HepG2 (cell line): ENCODE results near the gene AP2A2. TPM values are rescaled to one million over a fixed set of nuclear protein-coding genes. Genes with fewer than 3 reads are reported as not detected.

ENCODE experiments used
- ATAC-seq: fragments of 200-7000 bp; cut with Tn5 transposase; 3 replicates; pipeline ENCODE4 v1.9.1; 2020; ENCODE audit warnings: mild to moderate bottlenecking, moderate library complexity
- BruUV-seq: library from RNA; stranded (reverse); fragments of 400-500 nt; replicated peaks from 2 replicates; lab custom pipeline; 2021; lab: Mats Ljungman, UMichigan
- CTCF ChIA-PET: fragments of 300-600 bp; formaldehyde crosslinking; extraction: SDS; loops from one replicate; lab custom pipeline; 2021; ENCODE audit warnings: low total read pairs, inconsistent platforms, low intra/inter-chr PET ratio; lab: Yijun Ruan, JAX
- POLR2A ChIA-PET: fragments of 350-600 bp; sonication (Branson Sonifier 250); formaldehyde crosslinking; loops from one replicate; lab custom pipeline; 2020; ENCODE audit warnings: antibody characterized with exemption, inconsistent platforms; lab: Yijun Ruan, JAX
- DNase-seq: peaks from one replicate; pipeline ENCODE4 v3.0.0-alpha.2; 2015; ENCODE audit warnings: low spot score
- FAIRE-seq: peaks from 3 replicates; lab custom pipeline; 2011; peaks lifted over from hg19 to GRCh38; lab: Jason Lieb, UNC
- H2AFZ ChIP-seq: one replicate; pipeline ENCODE4 v1.6.1; 2011; ENCODE audit warnings: low read length, inconsistent platforms
- H3K27ac ChIP-seq: fragments of 300-600 bp; 3 replicates; pipeline ENCODE4 v1.8.0; 2011; ENCODE audit warnings: mixed run types, mild to moderate bottlenecking, mixed read lengths, low read length, inconsistent platforms; ENCODE audit not compliant: insufficient read depth; ENCODE audit errors: extremely low read length
- H3K27me3 ChIP-seq, 2 experiments: fragments of 200-600 bp in 1 of 2; 2 replicates in 1 of 2; 3 replicates in 1 of 2; pipeline versions ENCODE4 v1.6.0 to v1.8.0; 2011; ENCODE audit warnings: low read length in 2 of 2, mild to moderate bottlenecking in 2 of 2, moderate library complexity in 2 of 2, inconsistent platforms in 1 of 2; ENCODE audit not compliant: insufficient read depth in 2 of 2, control insufficient read depth in 1 of 2
- H3K36me3 ChIP-seq, 2 experiments: fragments of 200-600 bp in 1 of 2; replicated peaks in 1 of 2; 2 replicates in 1 of 2; 3 replicates in 1 of 2; pipeline versions ENCODE4 v1.5.1 to v1.8.0; 2011; ENCODE audit warnings: low read length in 2 of 2, inconsistent platforms in 1 of 2; ENCODE audit not compliant: insufficient read depth in 2 of 2, control insufficient read depth in 1 of 2
- H3K4me1 ChIP-seq: 2 replicates; pipeline ENCODE4 v1.5.1; 2012; ENCODE audit warnings: low read length, inconsistent platforms; ENCODE audit not compliant: insufficient read depth
- H3K4me2 ChIP-seq: 2 replicates; pipeline ENCODE4 v1.6.0; 2011; ENCODE audit warnings: low read depth, low read length, inconsistent platforms
- H3K4me3 ChIP-seq, 3 experiments: fragments of 200-600 bp in 1 of 3; sonication (generic), shearing (Covaris generic) in 1 of 3; replicated peaks in 1 of 3; 2 replicates each; pipeline ENCODE4 v1.5.1; 2011 to 2016; ENCODE audit warnings: low read length in 3 of 3, inconsistent platforms in 2 of 3, low read depth in 2 of 3, mild to moderate bottlenecking in 2 of 3, control low read depth in 1 of 3, mixed read lengths in 1 of 3; ENCODE audit not compliant: insufficient read depth in 1 of 3
- H3K79me2 ChIP-seq: one replicate; pipeline ENCODE4 v1.6.1; 2011; ENCODE audit warnings: low read length, inconsistent platforms; ENCODE audit not compliant: insufficient read depth
- H3K9ac ChIP-seq: 2 replicates; pipeline ENCODE4 v1.6.0; 2011; ENCODE audit warnings: mild to moderate bottlenecking, low read depth, low read length, inconsistent platforms; ENCODE audit not compliant: insufficient read depth
- H3K9me3 ChIP-seq: 2 replicates; pipeline ENCODE4 v1.5.1; 2012; ENCODE audit warnings: mild to moderate bottlenecking, low read length
- H4K20me1 ChIP-seq: 2 replicates; pipeline ENCODE4 v1.6.0; 2011; ENCODE audit warnings: inconsistent platforms, mild to moderate bottlenecking, low read length, moderate library complexity; ENCODE audit not compliant: insufficient read depth
- AGO2 ChIP-seq: fragments of 200-400 bp; formaldehyde crosslinking; optimal IDR thresholded peaks from 2 replicates; pipeline ENCODE3; 2017; ENCODE audit warnings: mild to moderate bottlenecking, low read depth, low read length, moderate library complexity
- SMAD3 ChIP-seq: sonication (generic); formaldehyde crosslinking; IDR thresholded peaks from 2 replicates; pipeline ENCODE4 v1.4.0; 2020; ENCODE audit warnings: missing genetic modification reagents
- ZNF407 ChIP-seq: sonication (generic); formaldehyde crosslinking; IDR thresholded peaks from one replicate; pipeline ENCODE4 v1.5.1; 2020; ENCODE audit warnings: mild to moderate bottlenecking, missing genetic modification reagents; ENCODE audit errors: not compliant biosample characterization
- WGBS: methylation state at CpG from one replicate; pipeline ENCODE4 v1.1.6; 2017; ENCODE audit warnings: low lambda C conversion rate; 5-methylcytosine and 5-hydroxymethylcytosine counted together
- in situ Hi-C: cut with HindIII; loops from 2 replicates; pipeline ENCODE4 v1.10.0; 2017; ENCODE audit warnings: low pct_unique_long_range_greater_than_20kb; ENCODE audit not compliant: extremely low pct_ligation_motif_present
- intact Hi-C: fragments of 100-400 bp; cut with micrococcal nuclease; formaldehyde crosslinking; loops from one replicate; pipeline ENCODE4 v1.10.0; 2022; ENCODE audit not compliant: unreplicated experiment
- polyA plus RNA-seq, 8 experiments: library from polyadenylated mRNA; depleted of rRNA in 3 of 8; stranded (reverse) in 7 of 8; unstranded in 1 of 8; fragments of >200 nt; fragmentation: Illumina TruSeq in 4 of 8; extraction: Trizol in 4 of 8; gene quantifications; 2 replicates each; pipeline versions ENCODE4 v1.2.1 to v1.2.3, GENCODE V29; 2011 to 2016; ENCODE audit warnings: low read depth in 4 of 8, missing spikeins in 1 of 8, mixed read lengths in 1 of 8; ENCODE audit not compliant: insufficient read depth in 1 of 8
- total RNA-seq, 5 experiments: library from RNA; depleted of rRNA; stranded (reverse); fragments of >200 nt; fragmentation: Illumina TruSeq; extraction: Trizol; gene quantifications; 2 replicates each; pipeline ENCODE4 v1.2.3, GENCODE V29; 2016; ENCODE audit warnings: low read depth in 1 of 5

Gene AP2A2
- total and polyA plus RNA-seq, 2 of the 13 experiments (the other 11 are each of a cell fraction or from before 2014, with no cell fraction given), result 25.7 to 75.7 TPM

DNA sequence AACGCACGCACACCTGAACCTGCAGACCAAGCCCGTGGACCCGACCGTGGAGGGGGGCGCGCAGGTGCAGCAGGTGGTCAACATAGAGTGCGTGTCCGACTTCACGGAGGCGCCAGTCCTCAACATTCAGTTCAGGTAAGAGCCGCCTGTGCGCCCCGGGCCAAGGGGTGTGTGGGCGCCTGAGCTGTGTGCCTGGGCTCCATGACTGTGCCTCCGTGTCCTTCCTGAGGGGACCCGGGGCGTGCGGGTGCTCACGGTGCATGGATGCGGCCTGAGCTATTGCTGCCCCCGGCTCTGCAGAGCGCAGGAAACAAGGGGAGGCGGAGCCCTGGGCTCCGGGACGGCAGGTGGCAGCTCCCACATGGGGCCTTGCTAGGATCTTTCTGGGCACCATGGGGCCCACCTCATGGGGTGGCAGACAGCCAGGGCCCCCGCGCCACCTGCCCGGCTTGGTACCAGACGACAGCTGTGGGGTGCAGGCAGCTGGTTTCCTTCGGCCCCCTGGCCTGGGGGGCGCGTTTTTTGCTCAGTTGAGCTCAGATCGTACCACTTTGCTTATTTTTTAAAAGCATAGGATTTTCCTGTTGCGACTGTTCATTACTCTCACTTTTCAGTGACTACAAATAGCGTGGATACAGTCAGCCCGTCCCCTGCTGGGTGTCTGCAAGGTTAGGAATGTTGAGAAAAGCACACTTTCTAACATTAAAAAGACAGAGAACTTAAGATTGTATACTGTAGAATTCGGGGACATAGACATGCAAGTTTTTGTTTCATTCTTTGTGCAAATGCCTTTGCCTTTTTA lies 82.5 kb downstream of the AP2A2 start:
- Histone ChIP-seq H4K20me1 (peaks cover under 1% of the 10 kb centered on the region; the same call in 1 of the 2 replicates), H3K9ac (no peak overlapping the region), H2AFZ (no peak overlapping the region), H3K27ac (no peak overlapping the region), H3K4me3 (no peak overlapping the region), H3K79me2 (no peaks in the 10 kb centered on the region), H3K4me2 (no peak overlapping the region), H3K36me3 (peaks cover 39 to 71% of the 10 kb centered on the region in 2 experiments), H3K27me3 (no peaks in the 10 kb centered on the region; a peak in 1 of 5 replicates), H3K4me1 (no peaks in the 10 kb centered on the region), H3K9me3 (no peaks in the 10 kb centered on the region)
- in situ Hi-C loops, result no loop called here
- WGBS, result 98% methylated on average over 24 of the region's 38 CpGs
- ATAC-seq (no peak), FAIRE-seq (no peak), DNase-seq (no peak)
- CTCF ChIA-PET, result no interaction called here
- no TSS peak for BruUV-seq
- intact Hi-C loops, result no loop called here
- POLR2A ChIA-PET, result no interaction called here
- peak; percentile 70 for TF ChIP-seq AGO2
- no peak for TF ChIP-seq SMAD3 (CRISPR knock-in tag)
- no peak for TF ChIP-seq ZNF407
